SK-N-SH treated with all-trans-retinoic acid at 6 μM for 48 hours (cell line): ENCODE results near the gene MAB21L3.

Experiments
- ARNTL ChIP-seq: fragments of 450-650 bp; formaldehyde crosslinking; IDR thresholded peaks from 2 replicates; pipeline ENCODE4 v1.5.0; 2020; ENCODE audit warnings: low read depth, mild to moderate bottlenecking, moderate library complexity, borderline replicate concordance
- BACH2 ChIP-seq: fragments of 250-450 bp; sonication (Bioruptor Pico); IDR thresholded peaks from 2 replicates; pipeline ENCODE4 v1.9.0; 2021; ENCODE audit warnings: mild to moderate bottlenecking, borderline replicate concordance
- CSDC2 ChIP-seq: fragments of 250-450 bp; sonication (Bioruptor Pico); IDR thresholded peaks from 2 replicates; pipeline ENCODE4 v1.5.0; 2020; ENCODE audit warnings: mild to moderate bottlenecking, moderate library complexity
- CSRNP3 ChIP-seq: fragments of 250-450 bp; sonication (Bioruptor Pico); IDR thresholded peaks from 2 replicates; pipeline ENCODE4 v1.5.1; 2021; ENCODE audit warnings: mild to moderate bottlenecking, moderate library complexity
- ESRRG ChIP-seq: fragments of 250-450 bp; sonication (Bioruptor Pico); IDR thresholded peaks from 2 replicates; pipeline ENCODE4 v1.6.1; 2021; ENCODE audit warnings: mild to moderate bottlenecking
- PPARA ChIP-seq: fragments of 250-450 bp; sonication (Bioruptor Pico); IDR thresholded peaks from 2 replicates; pipeline ENCODE4 v1.5.0; 2020; ENCODE audit warnings: mild to moderate bottlenecking, borderline replicate concordance
- TSHZ2 ChIP-seq: fragments of 250-450 bp; sonication (Bioruptor Pico); IDR thresholded peaks from 2 replicates; pipeline ENCODE4 v1.5.0; 2020; ENCODE audit warnings: mild to moderate bottlenecking, moderate library complexity
- ZFP30 ChIP-seq: fragments of 450-650 bp; formaldehyde crosslinking; IDR thresholded peaks from 2 replicates; pipeline ENCODE4 v1.5.0; 2022; ENCODE audit warnings: mild to moderate bottlenecking, moderate library complexity
- ZNF565 ChIP-seq: fragments of 450-650 bp; formaldehyde crosslinking; conservative IDR thresholded peaks from 2 replicates; pipeline ENCODE4 v1.5.0; 2020; ENCODE audit warnings: low read depth, mild to moderate bottlenecking, moderate library complexity
- ZNF70 ChIP-seq: fragments of 450-650 bp; formaldehyde crosslinking; IDR thresholded peaks from 2 replicates; pipeline ENCODE4 v1.5.0; 2020; ENCODE audit warnings: mild to moderate bottlenecking, moderate library complexity
- ZNF8 ChIP-seq: fragments of 450-650 bp; formaldehyde crosslinking; IDR thresholded peaks from 2 replicates; pipeline ENCODE4 v1.5.0; 2020; ENCODE audit warnings: mild to moderate bottlenecking, moderate library complexity
- TF ChIP-seq, protein P1 (sequence below): fragments of 250-450 bp; sonication (Bioruptor Pico); IDR thresholded peaks from 2 replicates; pipeline ENCODE4 v1.8.0; 2020; ENCODE audit warnings: mild to moderate bottlenecking, moderate library complexity, borderline replicate concordance

GRCh38 chr1:116115476-116116439 lies 4.6 kb downstream of the MAB21L3 start:
- TF ChIP-seq, protein P1, sequence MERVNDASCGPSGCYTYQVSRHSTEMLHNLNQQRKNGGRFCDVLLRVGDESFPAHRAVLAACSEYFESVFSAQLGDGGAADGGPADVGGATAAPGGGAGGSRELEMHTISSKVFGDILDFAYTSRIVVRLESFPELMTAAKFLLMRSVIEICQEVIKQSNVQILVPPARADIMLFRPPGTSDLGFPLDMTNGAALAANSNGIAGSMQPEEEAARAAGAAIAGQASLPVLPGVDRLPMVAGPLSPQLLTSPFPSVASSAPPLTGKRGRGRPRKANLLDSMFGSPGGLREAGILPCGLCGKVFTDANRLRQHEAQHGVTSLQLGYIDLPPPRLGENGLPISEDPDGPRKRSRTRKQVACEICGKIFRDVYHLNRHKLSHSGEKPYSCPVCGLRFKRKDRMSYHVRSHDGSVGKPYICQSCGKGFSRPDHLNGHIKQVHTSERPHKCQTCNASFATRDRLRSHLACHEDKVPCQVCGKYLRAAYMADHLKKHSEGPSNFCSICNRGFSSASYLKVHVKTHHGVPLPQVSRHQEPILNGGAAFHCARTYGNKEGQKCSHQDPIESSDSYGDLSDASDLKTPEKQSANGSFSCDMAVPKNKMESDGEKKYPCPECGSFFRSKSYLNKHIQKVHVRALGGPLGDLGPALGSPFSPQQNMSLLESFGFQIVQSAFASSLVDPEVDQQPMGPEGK (CRISPR knock-in tag): no peak
- TF ChIP-seq ZFP30 (CRISPR knock-in tag): no peak
- no peak for TF ChIP-seq BACH2 (CRISPR knock-in tag)
- TF ChIP-seq ESRRG (CRISPR knock-in tag): no peak
- TF ChIP-seq ZNF565 (CRISPR knock-in tag): no peak
- no peak for TF ChIP-seq PPARA
- TF ChIP-seq CSDC2 (CRISPR knock-in tag): no peak
- no peak for TF ChIP-seq ZNF70 (CRISPR knock-in tag)
- TF ChIP-seq ZNF8 (CRISPR knock-in tag): no peak
- TF ChIP-seq ARNTL (CRISPR knock-in tag): no peak
- TF ChIP-seq CSRNP3: no peak
- TF ChIP-seq TSHZ2 (CRISPR knock-in tag): no peak
